IMR-90 (cell line): ENCODE results near the gene SRPK1. TPM values are rescaled to one million over a fixed set of nuclear protein-coding genes. Genes with fewer than 3 reads are reported as not detected.

Experiments
- ATAC-seq: fragments of 200-7000 bp; cut with Tn5 transposase; 2 replicates; pipeline ENCODE4 v1.9.1; 2020; ENCODE audit warnings: low read depth, mild to moderate bottlenecking, moderate library complexity
- BruUV-seq: library from RNA; stranded (reverse); fragments of 400-500 nt; replicated peaks from 2 replicates; lab custom pipeline; 2021; lab: Mats Ljungman, UMichigan
- CTCF ChIA-PET: fragments of 300-600 bp; formaldehyde crosslinking; extraction: SDS; loops from one replicate; lab custom pipeline; 2021; ENCODE audit warnings: antibody characterized with exemption; lab: Yijun Ruan, JAX
- POLR2A ChIA-PET: fragments of 300-600 bp; sonication (Branson Sonifier 250); formaldehyde crosslinking; loops from one replicate; lab custom pipeline; 2022; ENCODE audit warnings: antibody characterized with exemption; ENCODE audit not compliant: unreplicated experiment; lab: Charles Lee
- DNase-seq: peaks from one replicate; pipeline ENCODE4 v3.0.0; 2013
- H2AFZ ChIP-seq: replicated peaks from 2 replicates; pipeline ENCODE3; 2013; ENCODE audit warnings: low read length, mild to moderate bottlenecking; ENCODE audit not compliant: poor library complexity
- H2AK5ac ChIP-seq: 2 replicates; pipeline ENCODE4 v1.6.1; 2013; ENCODE audit warnings: low read depth, low read length, inconsistent platforms
- H2AK9ac ChIP-seq: replicated peaks from 2 replicates; pipeline ENCODE3; 2013; ENCODE audit warnings: mild to moderate bottlenecking, low read depth, low read length, moderate library complexity; ENCODE audit not compliant: poor library complexity
- H2BK120ac ChIP-seq: 2 replicates; pipeline ENCODE4 v1.6.1; 2013; ENCODE audit warnings: low read depth, low read length, inconsistent platforms
- H2BK15ac ChIP-seq: 3 replicates; pipeline ENCODE4 v1.6.1; 2013; ENCODE audit warnings: low read depth, low read length, inconsistent platforms
- H2BK20ac ChIP-seq: 2 replicates; pipeline ENCODE4 v1.6.1; 2013; ENCODE audit warnings: low read depth, mild to moderate bottlenecking, inconsistent platforms, low read length, moderate library complexity
- H2BK5ac ChIP-seq: 2 replicates; pipeline ENCODE4 v1.6.1; 2013; ENCODE audit warnings: mild to moderate bottlenecking, low read depth, low read length, inconsistent platforms; ENCODE audit not compliant: poor library complexity, severe bottlenecking
- H3K14ac ChIP-seq: replicated peaks from 2 replicates; pipeline ENCODE4 v1.6.1; 2013; ENCODE audit warnings: low read depth, low read length, inconsistent platforms
- H3K18ac ChIP-seq: 2 replicates; pipeline ENCODE4 v1.6.1; 2013; ENCODE audit warnings: low read depth, low read length, control low read depth
- H3K23ac ChIP-seq: 2 replicates; pipeline ENCODE4 v1.6.1; 2013; ENCODE audit warnings: low read depth, low read length, inconsistent platforms
- H3K27ac ChIP-seq: 2 replicates; pipeline ENCODE4 v1.5.1; 2013; ENCODE audit warnings: mild to moderate bottlenecking, control low read depth, low read length; ENCODE audit not compliant: insufficient read depth
- H3K27me3 ChIP-seq: 2 replicates; pipeline ENCODE4 v1.6.1; 2013; ENCODE audit warnings: low read length; ENCODE audit not compliant: control insufficient read depth, insufficient read depth
- H3K36me3 ChIP-seq: 2 replicates; pipeline ENCODE4 v1.6.1; 2013; ENCODE audit warnings: low read length, mixed read lengths; ENCODE audit not compliant: control insufficient read depth, insufficient read depth
- H3K4ac ChIP-seq: 2 replicates; pipeline ENCODE4 v1.6.1; 2013; ENCODE audit warnings: low read depth, low read length, inconsistent platforms
- H3K4me1 ChIP-seq: 2 replicates; pipeline ENCODE4 v1.6.1; 2013; ENCODE audit warnings: low read length, mixed read lengths; ENCODE audit not compliant: control insufficient read depth, insufficient read depth
- H3K4me2 ChIP-seq: 2 replicates; pipeline ENCODE4 v1.6.1; 2013; ENCODE audit warnings: low read depth, mild to moderate bottlenecking, control low read depth, low read length, moderate library complexity
- H3K4me3 ChIP-seq: 2 replicates; pipeline ENCODE4 v1.5.1; 2013; ENCODE audit warnings: low read depth, mild to moderate bottlenecking, control low read depth, low read length, moderate library complexity; ENCODE audit not compliant: insufficient read depth
- H3K56ac ChIP-seq: 2 replicates; pipeline ENCODE4 v1.6.1; 2013; ENCODE audit warnings: low read length, inconsistent platforms; ENCODE audit not compliant: insufficient read depth; ENCODE audit errors: extremely low read depth
- H3K79me1 ChIP-seq, 2 experiments: 2 replicates each; pipeline ENCODE4 v1.6.1; 2013; ENCODE audit warnings: low read length in 2 of 2, inconsistent platforms in 1 of 2, low read depth in 1 of 2
- H3K9ac ChIP-seq: 2 replicates; pipeline ENCODE4 v1.6.1; 2013; ENCODE audit warnings: low read depth, low read length, control low read depth
- H3K9me1 ChIP-seq: 2 replicates; pipeline ENCODE4 v1.6.1; 2013; ENCODE audit warnings: low read length, inconsistent platforms; ENCODE audit not compliant: insufficient read depth
- H3K9me3 ChIP-seq: 2 replicates; pipeline ENCODE4 v1.6.1; 2013; ENCODE audit warnings: low read length; ENCODE audit not compliant: control insufficient read depth, insufficient read depth
- H4K20me1 ChIP-seq: 2 replicates; pipeline ENCODE4 v1.6.1; 2013; ENCODE audit warnings: low read length, inconsistent platforms; ENCODE audit not compliant: insufficient read depth
- H4K5ac ChIP-seq: 2 replicates; pipeline ENCODE4 v1.6.1; 2013; ENCODE audit warnings: mild to moderate bottlenecking, low read depth, low read length, control low read depth
- H4K8ac ChIP-seq, 2 experiments: 2 replicates each; pipeline ENCODE4 v1.6.1; 2013; ENCODE audit warnings: low read depth in 2 of 2, low read length in 2 of 2, control low read depth in 1 of 2, inconsistent platforms in 1 of 2
- H4K91ac ChIP-seq: 2 replicates; pipeline ENCODE4 v1.6.1; 2013; ENCODE audit warnings: low read depth, low read length, inconsistent platforms; ENCODE audit not compliant: insufficient read depth
- BHLHE40 ChIP-seq: fragments of 150-350 bp; IDR thresholded peaks from 2 replicates; pipeline ENCODE4 v1.6.1; 2016; ENCODE audit warnings: mild to moderate bottlenecking, low read depth, low read length
- CEBPB ChIP-seq: IDR thresholded peaks from 2 replicates; pipeline ENCODE4 v1.6.1; 2012; ENCODE audit warnings: low read depth, low read length, improper control_type of control experiment
- CHD1 ChIP-seq: IDR thresholded peaks from 2 replicates; pipeline ENCODE4 v1.6.1; 2012; ENCODE audit warnings: low read depth, low read length, improper control_type of control experiment
- FOS ChIP-seq: fragments of 150-350 bp; IDR thresholded peaks from 2 replicates; pipeline ENCODE4 v1.6.1; 2016; ENCODE audit warnings: low read depth, low read length
- MAFK ChIP-seq: IDR thresholded peaks from 2 replicates; pipeline ENCODE4 v1.6.1; 2012; ENCODE audit warnings: low read depth, low read length, improper control_type of control experiment
- MAZ ChIP-seq: IDR thresholded peaks from 2 replicates; pipeline ENCODE4 v1.6.1; 2012; ENCODE audit warnings: low read depth, mild to moderate bottlenecking, low read length, improper control_type of control experiment, moderate library complexity, borderline replicate concordance
- MXI1 ChIP-seq: IDR thresholded peaks from 2 replicates; pipeline ENCODE4 v1.6.1; 2012; ENCODE audit warnings: low read depth, mild to moderate bottlenecking, low read length, moderate library complexity, borderline replicate concordance
- NFE2L2 ChIP-seq: fragments of 150-350 bp; IDR thresholded peaks from 2 replicates; pipeline ENCODE4 v1.6.1; 2016; ENCODE audit warnings: low read depth, mild to moderate bottlenecking, low read length
- POLR2A ChIP-seq: IDR thresholded peaks from 2 replicates; pipeline ENCODE4 v1.6.1; 2012; ENCODE audit warnings: mild to moderate bottlenecking, low read depth, low read length
- RAD21 ChIP-seq: IDR thresholded peaks from 2 replicates; pipeline ENCODE4 v1.6.1; 2012; ENCODE audit warnings: low read length, improper control_type of control experiment
- RCOR1 ChIP-seq: IDR thresholded peaks from 2 replicates; pipeline ENCODE4 v1.6.1; 2012; ENCODE audit warnings: mild to moderate bottlenecking, low read length, improper control_type of control experiment; ENCODE audit not compliant: insufficient replicate concordance
- RFX5 ChIP-seq: IDR thresholded peaks from 2 replicates; pipeline ENCODE4 v1.8.0; 2012; ENCODE audit warnings: low read depth, mild to moderate bottlenecking, low read length, moderate library complexity
- SMC3 ChIP-seq: fragments of 150-350 bp; IDR thresholded peaks from 2 replicates; pipeline ENCODE4 v1.6.1; 2016; ENCODE audit warnings: low read depth, mild to moderate bottlenecking, antibody characterized with exemption, low read length, moderate library complexity
- WGBS, 2 experiments: methylation state at CpG; one replicate each; pipeline versions ENCODE4 v1.1.5 to v1.1.7; 2013; ENCODE audit warnings: missing lambda C conversion rate in 2 of 2; ENCODE audit not compliant: insufficient read length in 1 of 2; ENCODE audit errors: extremely low coverage in 2 of 2; 5-methylcytosine and 5-hydroxymethylcytosine counted together
- dilution Hi-C: fragments of 300-500 bp; cut with HindIII; formaldehyde crosslinking; loops from one replicate; pipeline ENCODE4 v1.14.3; 2018; ENCODE audit warnings: low sequenced_read_pairs; ENCODE audit not compliant: unreplicated experiment
- in situ Hi-C: fragments of 300-500 bp; cut with MboI; formaldehyde crosslinking; loops from 3 replicates; pipeline ENCODE4 v1.14.3; 2019; ENCODE audit warnings: low sequenced_read_pairs, inconsistent platforms, mixed read lengths
- intact Hi-C: fragments of 100-400 bp; cut with micrococcal nuclease; formaldehyde crosslinking; loops from 2 replicates; pipeline ENCODE4 v1.10.0; 2022
- polyA plus RNA-seq, 3 experiments: library from polyadenylated mRNA; depleted of rRNA; stranded (reverse); fragments of >200 nt; gene quantifications; 2 replicates each; pipeline ENCODE4 v1.2.3, GENCODE V29; 2012; ENCODE audit warnings: low replicate concordance in 1 of 3
- total RNA-seq: library from RNA; depleted of rRNA; stranded (reverse); fragments of >200 nt; gene quantifications from 2 replicates; pipeline ENCODE4 v1.2.3, GENCODE V29; 2012
- TF ChIP-seq, protein P1 (sequence below): conservative IDR thresholded peaks from 2 replicates; pipeline ENCODE4 v1.5.1; 2012; ENCODE audit warnings: mild to moderate bottlenecking, low read depth, low read length, improper control_type of control experiment
- TF ChIP-seq, protein P2 (sequence below): fragments of 150-350 bp; IDR thresholded peaks from 2 replicates; pipeline ENCODE4 v1.6.1; 2017; ENCODE audit warnings: mild to moderate bottlenecking, antibody characterized with exemption, low read length, low read depth
- TF ChIP-seq, protein P3 (sequence below): fragments of 150-350 bp; IDR thresholded peaks from 2 replicates; pipeline ENCODE4 v1.6.1; 2016; ENCODE audit warnings: low read depth, mild to moderate bottlenecking, low read length, moderate library complexity, borderline replicate concordance

The SRPK1 gene
- total and polyA plus RNA-seq, 2 of the 4 experiments (the other 2 are of a cell fraction) = 22.5 to 44.6 TPM

DNA sequence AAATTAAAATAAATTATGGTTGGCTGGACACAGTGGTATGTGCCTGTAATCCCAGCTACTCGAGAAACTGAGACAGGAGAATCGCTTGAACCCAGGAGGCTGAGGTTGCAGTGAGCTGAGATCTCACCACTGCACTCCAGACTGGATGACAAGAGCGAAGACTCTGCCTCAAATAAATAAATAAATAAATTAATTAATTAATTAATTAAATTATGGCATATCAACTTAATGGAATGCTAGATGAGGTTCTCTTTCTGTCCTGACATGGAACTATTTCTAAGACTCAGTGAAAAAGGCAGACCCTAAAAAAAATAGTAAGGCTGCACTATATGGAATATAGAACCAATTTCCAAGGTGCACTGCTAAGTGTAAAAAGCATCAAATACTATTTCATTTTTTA is 4.8 kb downstream of the SRPK1 start:
- no peak for DNase-seq
- H4K91ac ChIP-seq = no peak overlapping the region
- intact Hi-C loops = loop anchor here (10.0 kb wide), 1 partner anchor 179 kb away; no protein-coding TSS in a partner anchor
- H3K4me1 ChIP-seq = peaks cover 3% of the 10 kb centered on the region; the same call in 1 of the 2 replicates
- CTCF ChIA-PET = no interaction called here
- no peak overlapping the region for H2BK20ac ChIP-seq
- H3K9me1 ChIP-seq = no peaks in the 10 kb centered on the region
- no peak for ATAC-seq
- no peak overlapping the region for H2BK120ac ChIP-seq
- H4K5ac ChIP-seq = no peak overlapping the region
- H2AK9ac ChIP-seq = no peak overlapping the region
- H3K79me1 ChIP-seq = peaks cover 9 to 55% of the 10 kb centered on the region in 2 experiments; a peak in 3 of 4 replicates
- no peak overlapping the region for H2AFZ ChIP-seq
- no peak for TF ChIP-seq SMC3
- TF ChIP-seq, protein P1, sequence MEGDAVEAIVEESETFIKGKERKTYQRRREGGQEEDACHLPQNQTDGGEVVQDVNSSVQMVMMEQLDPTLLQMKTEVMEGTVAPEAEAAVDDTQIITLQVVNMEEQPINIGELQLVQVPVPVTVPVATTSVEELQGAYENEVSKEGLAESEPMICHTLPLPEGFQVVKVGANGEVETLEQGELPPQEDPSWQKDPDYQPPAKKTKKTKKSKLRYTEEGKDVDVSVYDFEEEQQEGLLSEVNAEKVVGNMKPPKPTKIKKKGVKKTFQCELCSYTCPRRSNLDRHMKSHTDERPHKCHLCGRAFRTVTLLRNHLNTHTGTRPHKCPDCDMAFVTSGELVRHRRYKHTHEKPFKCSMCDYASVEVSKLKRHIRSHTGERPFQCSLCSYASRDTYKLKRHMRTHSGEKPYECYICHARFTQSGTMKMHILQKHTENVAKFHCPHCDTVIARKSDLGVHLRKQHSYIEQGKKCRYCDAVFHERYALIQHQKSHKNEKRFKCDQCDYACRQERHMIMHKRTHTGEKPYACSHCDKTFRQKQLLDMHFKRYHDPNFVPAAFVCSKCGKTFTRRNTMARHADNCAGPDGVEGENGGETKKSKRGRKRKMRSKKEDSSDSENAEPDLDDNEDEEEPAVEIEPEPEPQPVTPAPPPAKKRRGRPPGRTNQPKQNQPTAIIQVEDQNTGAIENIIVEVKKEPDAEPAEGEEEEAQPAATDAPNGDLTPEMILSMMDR = no peak
- no peak for TF ChIP-seq NFE2L2
- no peak for TF ChIP-seq FOS
- TF ChIP-seq POLR2A = no peak
- no peak for TF ChIP-seq BHLHE40
- no peak for TF ChIP-seq CEBPB
- no peak for TF ChIP-seq MXI1
- TF ChIP-seq RFX5 = no peak
- TF ChIP-seq RAD21 = no peak
- no peak for TF ChIP-seq MAFK
- TF ChIP-seq, protein P2, sequence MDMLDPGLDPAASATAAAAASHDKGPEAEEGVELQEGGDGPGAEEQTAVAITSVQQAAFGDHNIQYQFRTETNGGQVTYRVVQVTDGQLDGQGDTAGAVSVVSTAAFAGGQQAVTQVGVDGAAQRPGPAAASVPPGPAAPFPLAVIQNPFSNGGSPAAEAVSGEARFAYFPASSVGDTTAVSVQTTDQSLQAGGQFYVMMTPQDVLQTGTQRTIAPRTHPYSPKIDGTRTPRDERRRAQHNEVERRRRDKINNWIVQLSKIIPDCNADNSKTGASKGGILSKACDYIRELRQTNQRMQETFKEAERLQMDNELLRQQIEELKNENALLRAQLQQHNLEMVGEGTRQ = no peak
- no peak for TF ChIP-seq MAZ
- no peak for TF ChIP-seq RCOR1
- TF ChIP-seq, protein P3, sequence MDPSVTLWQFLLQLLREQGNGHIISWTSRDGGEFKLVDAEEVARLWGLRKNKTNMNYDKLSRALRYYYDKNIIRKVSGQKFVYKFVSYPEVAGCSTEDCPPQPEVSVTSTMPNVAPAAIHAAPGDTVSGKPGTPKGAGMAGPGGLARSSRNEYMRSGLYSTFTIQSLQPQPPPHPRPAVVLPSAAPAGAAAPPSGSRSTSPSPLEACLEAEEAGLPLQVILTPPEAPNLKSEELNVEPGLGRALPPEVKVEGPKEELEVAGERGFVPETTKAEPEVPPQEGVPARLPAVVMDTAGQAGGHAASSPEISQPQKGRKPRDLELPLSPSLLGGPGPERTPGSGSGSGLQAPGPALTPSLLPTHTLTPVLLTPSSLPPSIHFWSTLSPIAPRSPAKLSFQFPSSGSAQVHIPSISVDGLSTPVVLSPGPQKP = no peak
- no peak for TF ChIP-seq CHD1
- H4K8ac ChIP-seq = no peak overlapping the region
- no peaks in the 10 kb centered on the region for H3K27me3 ChIP-seq
- H3K9ac ChIP-seq = no peak overlapping the region
- no peak overlapping the region for H3K27ac ChIP-seq
- no peak overlapping the region for H3K18ac ChIP-seq
- POLR2A ChIA-PET = interaction anchor here (0.6 kb wide), 1 partner anchor 442 kb away, joined by 3 read pairs; no protein-coding TSS in a partner anchor
- H3K36me3 ChIP-seq = peaks cover 11% of the 10 kb centered on the region
- no peak overlapping the region for H3K23ac ChIP-seq
- no peak overlapping the region for H3K4ac ChIP-seq
- dilution Hi-C loops = no loop called here
- no peaks in the 10 kb centered on the region; the same call in 1 of the 2 replicates for H3K9me3 ChIP-seq
- no peak overlapping the region for H2BK5ac ChIP-seq
- no peak overlapping the region for H3K56ac ChIP-seq
- BruUV-seq = no TSS peak
- no peak overlapping the region for H3K4me2 ChIP-seq
- peaks cover 5% of the 10 kb centered on the region for H4K20me1 ChIP-seq
- in situ Hi-C loops = no loop called here
- no peak overlapping the region for H3K14ac ChIP-seq
- no CpG with 5 or more reads among the region's 3 CpGs for WGBS, 2 experiments
- H3K4me3 ChIP-seq = no peak overlapping the region
- no peak overlapping the region for H2BK15ac ChIP-seq
- no peak overlapping the region for H2AK5ac ChIP-seq
